Heart right ventricle (tissue), 16 donors: ENCODE results near the gene TSPO. TPM values are rescaled to one million over a fixed set of nuclear protein-coding genes. Genes with fewer than 3 reads are reported as not detected.

Experiments used
- ATAC-seq, 8 donors: fragments of 200-7000 bp; cut with Tn5 transposase; one replicate each; pipeline ENCODE4 v1.9.1; 2020; ENCODE audit warnings: mild to moderate bottlenecking in 8 of 8, moderate library complexity in 8 of 8, moderate number of reproducible peaks in 1 of 8
- DNase-seq, 2 donors: peaks; one replicate each; pipeline ENCODE4 v3.0.0-alpha.2; 2020
- H3K27ac ChIP-seq, 10 donors: fragments of 200-600 bp; sonication (generic) in 2 of 10; one replicate each; pipeline versions ENCODE4 v1.5.0 to v1.8.0; 2020 to 2022; ENCODE audit warnings: mild to moderate bottlenecking in 3 of 10
- H3K27me3 ChIP-seq, 7 donors: fragments of 200-600 bp; one replicate each; pipeline ENCODE4 v1.8.0; 2021 to 2022; ENCODE audit warnings: mild to moderate bottlenecking in 2 of 7
- H3K36me3 ChIP-seq, 9 donors: fragments of 200-600 bp; sonication (generic) in 1 of 9; one replicate each; pipeline versions ENCODE4 v1.5.0 to v1.8.0; 2020 to 2022; ENCODE audit warnings: mild to moderate bottlenecking in 2 of 9
- H3K4me1 ChIP-seq, 9 donors: fragments of 200-600 bp; sonication (generic) in 1 of 9; one replicate each; pipeline versions ENCODE4 v1.5.0 to v1.8.0; 2020 to 2022; ENCODE audit warnings: mild to moderate bottlenecking in 4 of 9
- H3K4me3 ChIP-seq, 10 donors: fragments of 200-600 bp; sonication (generic) in 2 of 10; one replicate each; pipeline versions ENCODE4 v1.5.0 to v1.8.0; 2020 to 2022; ENCODE audit warnings: mild to moderate bottlenecking in 7 of 10, moderate library complexity in 2 of 10
- H3K9me3 ChIP-seq, 11 donors: fragments of 200-600 bp in 10 of 11; sonication (generic) in 2 of 11; one replicate each; pipeline versions ENCODE4 v1.5.0 to v1.8.0; 2013 to 2022; ENCODE audit warnings: mild to moderate bottlenecking in 2 of 11, control low read depth in 1 of 11, moderate library complexity in 1 of 11
- WGBS, 2 donors: extraction: QIAGEN DNeasy Blood & Tissue Kit; methylation state at CpG; one replicate each; pipeline ENCODE4 v1.1.7; 2013; ENCODE audit warnings: inconsistent platforms in 1 of 2; 5-methylcytosine and 5-hydroxymethylcytosine counted together
- intact Hi-C, 10 donors: fragments of 100-400 bp; cut with DNase I; formaldehyde crosslinking; loops; one replicate each; pipeline versions ENCODE4 v1.11.1 to v1.14.2; 2022
- polyA plus RNA-seq, 2 donors: library from polyadenylated mRNA; stranded (reverse); fragments of 200-250 nt; gene quantifications; one replicate each; pipeline ENCODE4 v1.2.3, GENCODE V29; 2013
- total RNA-seq, 10 donors: library from RNA; stranded (reverse); fragmentation: NEBNext Ultra II Directional in 3 of 10; extraction: Animal tissue kit (Norgen Biotek cat#: 25700) in 3 of 10; gene quantifications; one replicate each; pipeline versions ENCODE4 v1.2.1 to v1.2.4, GENCODE V29; 2021 to 2023
- TF ChIP-seq, protein P1 (sequence below), 9 donors: fragments of 200-600 bp; sonication (generic) in 2 of 9; IDR thresholded peaks; one replicate each; pipeline versions ENCODE4 v1.5.0 to v1.8.0; 2021 to 2022; ENCODE audit warnings: antibody characterized with exemption in 9 of 9, mild to moderate bottlenecking in 5 of 9, moderate library complexity in 1 of 9
- donor health status: Arrhythmogenic right ventricular cardiomyopathy.
- donor health status: ischemic (EF 13 %, LVEDD 7.1; RV severe dilation, severe dysfunction).
- donor health status: healthy with polysubstance abuse.
- donor health status: DM: no; HTN: yes; CAD: no.
- donor health status: DM: no; HTN: no; CAD: no.
- donor health status: ischemic (EF 25% LVEDD 6.9; RV normal size, moderate dysfunction).
- donor health status: ischemic (EF 25% LVEDD 5.7; RV mildly dilated, moderate dysfunction).
- donor health status: healthy.
- donor health status: DM: yes; HTN: yes; CAD: no.
- donor health status: Ischemic cardiomyopathy.
- donor health status: ischemic (EF 35%, LVEDD 5.7; RV mildly dilated, moderate dysfunction).
- donor health status: nonischemic (EF 11% LVEDD 7.7; RV severe dilation, severe dysfunction).
- donor health status: DM: yes; HTN: yes; CAD: no.
- donor health status: PGD.
- donor health status: ischemic (EF 29% LVEDD 5.4; RV normal size, mild dysfunction).
- donor health status: nonischemic (EF 23%, LVEDD 6.1; RV moderate dilation, normal function).

The TSPO gene
- total and polyA plus RNA-seq, 12 donors: 84.7 to 258 (median 102) TPM

DNA sequence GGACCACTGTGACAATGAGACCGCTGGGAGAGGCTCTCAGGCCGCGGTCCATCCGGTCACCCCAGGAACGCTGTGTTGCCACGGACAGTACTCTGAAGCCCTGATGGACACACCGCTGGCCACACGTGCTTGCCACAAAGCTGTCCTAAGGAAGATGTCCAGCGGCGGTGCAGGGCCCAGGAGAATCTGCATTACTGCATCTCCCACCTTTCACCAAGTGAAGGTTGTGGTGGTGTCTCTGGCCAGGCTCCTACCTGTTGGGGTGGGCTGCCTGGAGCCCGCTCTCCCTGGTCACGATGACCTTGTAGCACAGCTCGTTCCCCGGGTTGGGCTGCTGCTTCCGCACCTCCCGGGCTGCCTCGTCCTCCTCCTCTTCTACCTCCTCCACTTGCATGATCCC, 31.4 kb downstream of the TSPO start:
- no peak overlapping the region for H3K27ac ChIP-seq
- intact Hi-C loops: no loop called here
- ATAC-seq (no peak), DNase-seq (no peak)
- H3K9me3 ChIP-seq: no peaks in the 10 kb centered on the region
- H3K4me1 ChIP-seq: peaks cover 2 to 27% (median 15%) of the 10 kb centered on the region in 9 donors
- WGBS, 2 donors: 95 to 97% methylated on average over 17 of the region's 17 CpGs
- H3K36me3 ChIP-seq: peaks cover 0 to 28% (median 11%) of the 10 kb centered on the region in 9 donors
- TF ChIP-seq, protein P1, sequence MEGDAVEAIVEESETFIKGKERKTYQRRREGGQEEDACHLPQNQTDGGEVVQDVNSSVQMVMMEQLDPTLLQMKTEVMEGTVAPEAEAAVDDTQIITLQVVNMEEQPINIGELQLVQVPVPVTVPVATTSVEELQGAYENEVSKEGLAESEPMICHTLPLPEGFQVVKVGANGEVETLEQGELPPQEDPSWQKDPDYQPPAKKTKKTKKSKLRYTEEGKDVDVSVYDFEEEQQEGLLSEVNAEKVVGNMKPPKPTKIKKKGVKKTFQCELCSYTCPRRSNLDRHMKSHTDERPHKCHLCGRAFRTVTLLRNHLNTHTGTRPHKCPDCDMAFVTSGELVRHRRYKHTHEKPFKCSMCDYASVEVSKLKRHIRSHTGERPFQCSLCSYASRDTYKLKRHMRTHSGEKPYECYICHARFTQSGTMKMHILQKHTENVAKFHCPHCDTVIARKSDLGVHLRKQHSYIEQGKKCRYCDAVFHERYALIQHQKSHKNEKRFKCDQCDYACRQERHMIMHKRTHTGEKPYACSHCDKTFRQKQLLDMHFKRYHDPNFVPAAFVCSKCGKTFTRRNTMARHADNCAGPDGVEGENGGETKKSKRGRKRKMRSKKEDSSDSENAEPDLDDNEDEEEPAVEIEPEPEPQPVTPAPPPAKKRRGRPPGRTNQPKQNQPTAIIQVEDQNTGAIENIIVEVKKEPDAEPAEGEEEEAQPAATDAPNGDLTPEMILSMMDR (IDR thresholded peaks at IDR 0.05): no peak
- H3K4me3 ChIP-seq: no peak overlapping the region
- H3K27me3 ChIP-seq: no peaks in the 10 kb centered on the region

DNA sequence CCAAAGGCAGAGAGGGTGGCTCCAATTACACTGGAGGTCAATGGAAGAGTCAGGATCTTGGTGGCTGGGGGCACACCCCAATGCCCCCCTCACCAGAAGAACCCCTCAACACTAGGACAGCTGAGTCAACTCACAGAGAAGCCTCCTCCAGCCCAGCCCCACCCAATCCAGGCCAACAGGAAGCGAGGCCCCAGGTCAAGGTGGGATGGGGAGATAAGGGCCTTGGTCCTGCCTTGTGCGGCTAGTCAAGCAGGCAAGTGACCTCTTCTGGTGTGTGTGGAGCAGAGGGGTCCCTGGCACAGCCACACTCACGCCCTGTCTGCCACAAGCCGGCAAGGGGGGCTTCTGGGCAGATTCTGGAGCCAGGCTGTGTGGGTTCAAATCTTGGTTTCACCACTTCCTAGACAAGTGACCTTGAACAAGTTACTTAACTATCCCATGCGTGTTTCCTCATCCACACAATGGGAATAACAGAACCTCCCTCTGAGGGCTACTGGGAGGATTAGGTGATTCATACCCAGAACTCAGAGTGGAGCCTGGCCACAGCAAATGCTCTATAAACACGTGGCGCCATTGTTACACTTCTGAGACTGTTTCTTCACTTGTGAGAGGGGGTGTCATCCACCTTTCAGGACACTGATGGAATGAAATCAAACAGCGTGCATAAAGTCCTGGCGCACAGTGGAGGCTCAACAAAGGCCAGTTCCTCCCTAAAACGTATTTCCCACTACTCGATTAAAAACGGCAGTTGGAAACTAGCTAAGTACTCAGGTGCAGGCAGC, 32.3 kb downstream of the TSPO start:
- Histone ChIP-seq H3K9me3 (no peaks in the 10 kb centered on the region), H3K4me1 (peaks cover 2 to 34% (median 18%) of the 10 kb centered on the region in 9 donors), H3K4me3 (no peak overlapping the region), H3K27ac (no peak overlapping the region), H3K27me3 (no peaks in the 10 kb centered on the region), H3K36me3 (peaks cover 0 to 24% (median 10%) of the 10 kb centered on the region in 9 donors)
- DNase-seq: no peak
- TF ChIP-seq, protein P1 (IDR thresholded peaks at IDR 0.05): no peak
- intact Hi-C loops: no loop called here
- ATAC-seq: no peak
- 81 to 82% methylated on average over 12 of the region's 12 CpGs for WGBS, 2 donors

DNA sequence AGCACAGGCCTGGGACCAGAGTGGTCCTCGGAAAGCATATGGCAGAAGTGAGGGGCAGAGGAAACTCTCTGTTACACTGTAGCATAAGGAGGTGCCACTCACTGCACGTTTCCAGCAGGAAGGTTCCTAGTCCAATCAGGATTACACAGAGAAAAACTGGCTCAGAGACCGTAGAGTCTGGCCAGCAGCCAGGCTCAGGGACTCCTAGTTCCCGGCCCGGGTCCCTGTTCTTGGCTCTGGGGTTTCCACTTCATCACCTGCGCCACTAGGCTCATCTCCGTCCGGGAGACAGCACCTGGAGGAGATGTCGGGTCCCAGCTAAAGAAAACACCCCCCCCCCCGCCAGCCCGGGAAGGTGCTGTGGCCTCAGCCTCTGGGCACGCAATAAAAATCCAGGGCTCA, 34.5 kb downstream of the TSPO start:
- ATAC-seq (peak in 6 of 8 donors; percentile 6 to 47 (median 14)), DNase-seq (peak; percentile 35 to 62)
- H3K4me1 ChIP-seq: peaks cover 2 to 34% (median 18%) of the 10 kb centered on the region in 9 donors
- peaks cover 0 to 5% (median 0%) of the 10 kb centered on the region in 9 donors for H3K36me3 ChIP-seq
- H3K27me3 ChIP-seq: no peaks in the 10 kb centered on the region
- H3K9me3 ChIP-seq: no peaks in the 10 kb centered on the region
- H3K4me3 ChIP-seq: peak overlapping the region; percentile 58 to 88 (median 71)
- intact Hi-C loops: loop anchor here in 1 of 10 donors (5.0 kb wide), 1 partner anchor 36 kb away; no protein-coding TSS in a partner anchor
- peak overlapping the region in 2 of 10 donors; percentile 69 to 89 for H3K27ac ChIP-seq
- TF ChIP-seq, protein P1 (IDR thresholded peaks at IDR 0.05): no peak
- 13 to 16% methylated on average over 12 of the region's 12 CpGs for WGBS, 2 donors

DNA sequence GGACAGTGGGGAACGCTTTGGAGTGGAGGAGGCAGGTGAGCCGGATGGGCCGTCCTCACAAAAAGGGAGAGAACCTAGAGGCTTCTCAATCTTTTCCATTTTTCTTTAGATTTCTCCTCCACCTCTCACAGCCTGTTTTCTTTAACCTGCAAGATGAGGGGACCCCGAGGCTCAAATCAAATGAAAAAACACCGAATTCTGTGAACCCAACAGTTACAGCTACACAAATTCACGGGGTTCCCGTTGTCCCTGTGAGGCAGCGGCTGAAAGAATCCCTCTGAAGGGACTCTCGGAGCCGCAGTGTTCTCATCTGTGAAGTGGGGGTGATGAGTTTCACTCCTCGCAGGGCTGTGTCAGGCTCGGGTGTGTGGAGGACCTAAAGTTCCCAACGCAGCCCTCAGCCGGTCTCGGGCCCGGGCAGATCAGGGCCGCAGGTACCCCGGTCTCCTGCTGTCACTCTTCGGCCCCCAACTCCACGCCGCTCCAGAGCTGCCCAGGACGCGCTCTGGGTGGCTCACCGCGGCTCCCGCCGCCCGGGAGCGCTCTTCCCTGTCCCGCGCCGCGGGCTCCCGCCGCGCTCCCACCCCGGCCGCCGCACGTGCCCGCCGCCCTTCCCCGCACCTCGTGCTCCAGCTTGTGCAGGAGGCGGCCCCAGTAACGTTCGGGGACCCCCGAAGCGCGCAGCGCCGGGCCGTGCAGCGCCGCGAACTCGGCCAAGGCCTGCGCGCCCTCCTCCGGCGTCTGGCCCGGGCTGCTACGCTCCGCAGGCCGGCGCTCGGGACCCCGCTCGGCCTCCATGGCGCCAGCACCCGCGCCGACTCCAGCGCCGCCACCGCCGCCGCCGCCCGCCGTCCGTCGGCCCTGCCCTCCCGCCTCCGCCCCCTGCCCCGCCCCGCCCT, 35.2 kb downstream of the TSPO start, which contains the start of gene TTLL12:
Gene TTLL12 (minus strand): TSS at position 863 of the 899 bp plus-strand sequence. CDS start 65 bp downstream, at position 798.
- Histone ChIP-seq H3K27me3 (no peaks in the 10 kb centered on the region), H3K27ac (peak within 1 kb of the TSS; percentile 70 to 97 (median 90)), H3K4me3 (peak within 1 kb of the TSS; percentile 58 to 88 (median 71)), H3K9me3 (no peaks in the 10 kb centered on the region), H3K4me1 (peaks cover 2 to 34% (median 18%) of the 10 kb centered on the region in 9 donors), H3K36me3 (peaks cover 0 to 4% (median 0%) of the 10 kb centered on the region in 9 donors)
- TF ChIP-seq, protein P1 (IDR thresholded peaks at IDR 0.05): peak in 2 of 9 donors; percentile 13 to 14
- ATAC-seq: peak; percentile 15 to 61 (median 34)
- intact Hi-C loops: loop anchor here in 1 of 10 donors (5.0 kb wide), 1 partner anchor 36 kb away; no protein-coding TSS in a partner anchor
- WGBS, 2 donors: 0 to 2% methylated on average over 41 to 81 of the region's 87 CpGs
- peak; percentile 50 to 72 for DNase-seq
